Cardiac muscle cell (in vitro differentiated cells and primary cell): ENCODE data around the gene HIVEP3. TPM values are rescaled to one million over a fixed set of nuclear protein-coding genes. Genes with fewer than 3 reads are reported as not detected.

ENCODE experiments used
- DNase-seq, 2 donors: peaks; one replicate each; pipeline versions ENCODE4 v3.0.0 to v3.0.0-alpha.2; 2010 to 2017; ENCODE audit warnings: low read depth in 1 of 2, low spot score in 1 of 2
- H3K27ac ChIP-seq: fragments of 200-600 bp; sonication (generic); 2 replicates; pipeline ENCODE4 v1.5.1; 2016
- H3K27me3 ChIP-seq: fragments of 200-600 bp; sonication (generic); 2 replicates; pipeline ENCODE4 v1.6.0; 2016; ENCODE audit warnings: control low read depth
- H3K36me3 ChIP-seq: fragments of 200-600 bp; sonication (generic); 2 replicates; pipeline ENCODE4 v1.5.1; 2016; ENCODE audit warnings: control low read depth
- H3K4me1 ChIP-seq: fragments of 200-600 bp; sonication (generic); 2 replicates; pipeline ENCODE4 v1.8.1; 2017; ENCODE audit warnings: low read depth, mild to moderate bottlenecking, mixed run types
- H3K4me3 ChIP-seq: fragments of 200-600 bp; sonication (generic); 2 replicates; pipeline ENCODE4 v1.5.1; 2016; ENCODE audit warnings: mild to moderate bottlenecking
- H3K9me3 ChIP-seq: fragments of 200-600 bp; sonication (generic); 2 replicates; pipeline ENCODE4 v1.5.1; 2017; ENCODE audit warnings: low read depth, mild to moderate bottlenecking, control low read depth
- polyA plus RNA-seq: library from polyadenylated mRNA; unstranded; fragments of >200 nt; fragmentation: Nextera tagmentation; extraction: Ambion mirVana; gene quantifications from 2 replicates; pipeline ENCODE4 v1.2.1, GENCODE V29; 2016
- total RNA-seq: library from RNA; depleted of rRNA; stranded (reverse); fragments of >200 nt; gene quantifications from 2 replicates; pipeline ENCODE4 v1.2.3, GENCODE V29; 2016
- TF ChIP-seq, protein P1 (sequence below): IDR thresholded peaks from 2 replicates; pipeline ENCODE4 v1.5.1; 2012; ENCODE audit warnings: low read depth, mild to moderate bottlenecking, low read length

Gene HIVEP3
- total and polyA plus RNA-seq, 2 experiments from 2014 or later, result 0.42 to 0.62 TPM

DNA sequence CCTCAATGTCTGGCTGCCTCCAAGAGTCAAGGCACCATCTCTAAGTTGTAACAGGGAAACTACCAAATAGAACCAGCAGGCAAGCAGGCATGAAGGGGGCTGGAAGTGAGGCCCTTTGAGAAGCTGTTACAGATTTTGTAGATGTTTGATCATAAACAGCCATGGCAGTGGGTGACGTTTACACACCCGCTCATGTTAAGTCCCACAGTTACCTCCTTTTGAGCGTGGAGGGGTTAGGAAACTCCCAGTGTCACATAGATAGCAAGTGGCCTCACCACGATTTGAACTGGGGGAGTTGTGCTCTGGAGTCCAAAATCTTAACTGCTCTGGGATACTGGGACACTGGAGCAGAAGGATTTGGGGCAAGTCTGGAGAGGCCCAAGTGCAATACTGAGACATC is 192.4 kb downstream of the HIVEP3 start:
- no peaks in the 10 kb centered on the region for H3K36me3 ChIP-seq
- TF ChIP-seq, protein P1, sequence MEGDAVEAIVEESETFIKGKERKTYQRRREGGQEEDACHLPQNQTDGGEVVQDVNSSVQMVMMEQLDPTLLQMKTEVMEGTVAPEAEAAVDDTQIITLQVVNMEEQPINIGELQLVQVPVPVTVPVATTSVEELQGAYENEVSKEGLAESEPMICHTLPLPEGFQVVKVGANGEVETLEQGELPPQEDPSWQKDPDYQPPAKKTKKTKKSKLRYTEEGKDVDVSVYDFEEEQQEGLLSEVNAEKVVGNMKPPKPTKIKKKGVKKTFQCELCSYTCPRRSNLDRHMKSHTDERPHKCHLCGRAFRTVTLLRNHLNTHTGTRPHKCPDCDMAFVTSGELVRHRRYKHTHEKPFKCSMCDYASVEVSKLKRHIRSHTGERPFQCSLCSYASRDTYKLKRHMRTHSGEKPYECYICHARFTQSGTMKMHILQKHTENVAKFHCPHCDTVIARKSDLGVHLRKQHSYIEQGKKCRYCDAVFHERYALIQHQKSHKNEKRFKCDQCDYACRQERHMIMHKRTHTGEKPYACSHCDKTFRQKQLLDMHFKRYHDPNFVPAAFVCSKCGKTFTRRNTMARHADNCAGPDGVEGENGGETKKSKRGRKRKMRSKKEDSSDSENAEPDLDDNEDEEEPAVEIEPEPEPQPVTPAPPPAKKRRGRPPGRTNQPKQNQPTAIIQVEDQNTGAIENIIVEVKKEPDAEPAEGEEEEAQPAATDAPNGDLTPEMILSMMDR, result no peak
- no peak overlapping the region for H3K27ac ChIP-seq
- H3K27me3 ChIP-seq, result no peaks in the 10 kb centered on the region
- DNase-seq, result no peak
- H3K9me3 ChIP-seq, result no peaks in the 10 kb centered on the region
- no peak overlapping the region for H3K4me3 ChIP-seq
- no peaks in the 10 kb centered on the region for H3K4me1 ChIP-seq

DNA sequence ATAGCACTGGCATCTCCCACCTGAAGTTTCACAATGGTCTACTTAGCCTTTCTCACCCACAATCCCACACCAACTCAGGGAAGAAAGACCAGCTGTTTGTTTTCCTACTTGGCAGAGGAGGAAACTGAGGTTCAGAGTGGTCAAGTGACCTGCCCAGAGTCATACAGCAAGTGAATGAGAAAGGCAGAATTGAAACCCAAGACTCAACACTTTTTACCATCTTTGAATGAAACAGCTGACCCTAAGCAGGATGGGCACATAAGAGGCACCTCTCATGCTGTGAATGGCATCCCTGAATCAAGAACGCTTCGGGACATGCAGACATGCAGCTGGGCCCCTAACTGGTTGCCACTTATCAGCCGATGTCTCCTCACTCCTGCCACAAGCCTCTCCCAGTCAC is 193.8 kb downstream of the HIVEP3 start:
- Histone ChIP-seq H3K27ac (no peak overlapping the region), H3K36me3 (no peaks in the 10 kb centered on the region), H3K9me3 (no peaks in the 10 kb centered on the region), H3K4me3 (no peak overlapping the region), H3K4me1 (no peaks in the 10 kb centered on the region), H3K27me3 (no peaks in the 10 kb centered on the region)
- no peak for DNase-seq
- TF ChIP-seq, protein P1, result no peak

DNA sequence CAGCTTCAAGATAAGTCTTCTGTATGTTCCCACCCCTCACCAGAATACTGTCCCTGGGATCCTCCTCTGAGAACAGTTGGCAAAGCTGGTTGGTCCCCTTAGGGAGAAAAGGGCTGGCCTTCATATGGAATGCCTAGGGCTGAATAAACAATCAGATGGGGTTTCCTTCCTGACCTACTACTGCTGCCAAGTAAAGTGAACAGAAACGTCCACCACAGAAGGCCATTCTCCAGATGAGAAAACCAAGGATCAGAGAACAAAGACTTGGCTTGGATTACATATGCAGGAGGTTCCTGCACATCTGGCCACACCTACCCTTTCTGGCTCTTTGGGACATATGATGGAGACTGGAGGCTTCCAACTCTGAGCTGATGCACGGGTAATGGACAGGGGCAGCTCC is 194.5 kb downstream of the HIVEP3 start:
- no peak overlapping the region for H3K4me3 ChIP-seq
- TF ChIP-seq, protein P1, result no peak
- H3K36me3 ChIP-seq, result no peaks in the 10 kb centered on the region
- H3K27ac ChIP-seq, result no peak overlapping the region
- H3K4me1 ChIP-seq, result no peaks in the 10 kb centered on the region
- H3K9me3 ChIP-seq, result no peaks in the 10 kb centered on the region
- no peaks in the 10 kb centered on the region for H3K27me3 ChIP-seq
- DNase-seq, result peak in 1 of 2 donors; percentile 35

DNA sequence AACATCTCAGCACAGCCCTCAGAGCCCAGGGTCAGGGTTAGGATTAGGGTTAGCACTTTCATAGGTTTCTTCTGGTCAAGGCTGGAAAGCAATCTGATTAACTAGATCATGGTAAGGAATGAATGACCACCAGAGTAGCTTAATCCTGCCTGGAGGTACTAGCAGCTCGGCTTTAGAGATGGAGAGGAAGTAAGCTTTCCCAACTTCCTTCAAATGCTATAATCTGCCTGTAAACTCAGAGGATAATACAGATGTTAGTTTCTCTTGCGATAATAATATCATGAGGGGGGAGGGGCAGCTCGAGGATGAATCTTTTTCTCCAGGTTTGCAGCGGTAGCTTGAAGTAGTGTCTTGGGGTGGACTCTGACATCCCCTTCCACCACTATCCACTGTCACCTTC is 194.9 kb downstream of the HIVEP3 start:
- Histone ChIP-seq H3K4me1 (no peaks in the 10 kb centered on the region), H3K27ac (no peak overlapping the region), H3K27me3 (no peaks in the 10 kb centered on the region), H3K4me3 (no peak overlapping the region), H3K36me3 (no peaks in the 10 kb centered on the region), H3K9me3 (no peaks in the 10 kb centered on the region)
- no peak for DNase-seq
- TF ChIP-seq, protein P1, result no peak

DNA sequence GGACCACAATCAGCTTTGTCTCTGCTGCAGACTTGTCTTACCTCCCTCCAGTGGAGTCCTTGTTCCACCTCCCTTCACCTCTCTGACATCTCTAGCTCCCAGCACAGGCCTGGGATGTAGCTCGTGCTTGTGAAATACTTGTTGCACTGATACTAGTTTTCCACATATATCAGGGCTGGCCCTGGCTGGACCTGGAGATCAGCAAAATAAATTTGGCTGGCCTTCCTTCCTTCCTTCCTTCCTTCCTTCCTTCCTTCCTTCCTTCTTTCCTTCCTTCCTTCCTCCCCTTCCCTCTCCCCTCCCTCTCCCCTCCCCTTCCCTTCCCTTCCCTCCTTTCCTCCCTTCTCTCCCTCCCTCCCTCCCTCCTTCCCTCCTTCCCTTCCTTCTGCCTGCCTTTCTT is 196.5 kb downstream of the HIVEP3 start:
- DNase-seq, result no peak
- TF ChIP-seq, protein P1, result no peak

More for the DNA sequence above, 196.5 kb downstream of the HIVEP3 start:
- Histone ChIP-seq H3K27me3 (no peaks in the 10 kb centered on the region), H3K27ac (no peak overlapping the region), H3K4me3 (no peak overlapping the region), H3K4me1 (no peaks in the 10 kb centered on the region), H3K36me3 (no peaks in the 10 kb centered on the region), H3K9me3 (no peaks in the 10 kb centered on the region)
